Measurements from ENCODE around the gene NOTCH1.

Gene NOTCH1

DNA sequence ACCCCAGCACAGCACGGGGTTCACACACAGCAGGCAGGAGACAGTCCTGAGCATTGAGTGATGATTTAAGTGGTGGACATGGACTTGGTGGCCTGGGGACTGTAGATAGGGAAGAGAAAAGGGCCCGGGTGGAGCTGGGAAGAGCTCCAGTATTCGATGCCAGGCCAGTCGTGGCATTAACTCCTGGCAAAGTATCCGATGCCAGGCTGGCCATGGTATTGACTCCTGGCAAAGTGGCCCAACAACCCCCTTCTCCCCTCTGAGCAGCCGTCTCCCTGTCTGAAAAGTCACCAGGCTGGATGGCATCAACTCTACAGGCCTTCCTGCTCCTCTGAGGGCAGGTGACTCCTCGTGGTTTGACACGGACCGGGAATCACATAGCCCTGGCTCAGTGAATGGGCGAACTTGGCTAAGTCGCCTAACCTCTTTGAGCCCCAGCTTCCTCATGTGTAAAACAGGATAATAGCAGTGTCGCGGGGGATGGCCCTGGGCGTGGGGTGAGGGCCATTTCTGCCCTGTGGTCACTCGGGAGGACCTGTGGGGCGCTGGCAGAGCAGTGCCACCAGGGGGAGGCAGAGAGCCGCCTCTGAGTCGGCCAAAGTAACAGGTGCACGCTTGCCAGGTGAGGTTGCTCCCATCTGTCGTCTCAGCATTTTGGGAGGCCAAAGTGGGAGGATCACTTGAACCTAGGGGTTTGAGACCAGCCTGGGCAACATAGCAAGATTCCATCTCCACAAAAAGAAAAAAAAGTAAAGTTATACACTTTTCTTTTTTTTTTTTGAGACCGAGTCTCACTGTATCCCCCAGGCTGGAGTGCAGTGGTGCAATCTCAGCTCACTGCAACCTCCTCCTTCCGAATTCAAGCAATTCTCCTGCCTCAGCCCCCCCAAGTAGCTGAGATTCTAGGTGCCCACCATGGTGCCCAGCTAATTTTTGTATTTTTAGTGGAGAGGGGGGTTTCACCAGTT lies 57.3 kb downstream of the NOTCH1 start:
- Histone ChIP-seq H3K4me3 (ENCODE audit: low read length) (no peak overlapping the region), H3K36me3 (ENCODE audit: control insufficient read depth, insufficient read depth, low read length) (no peaks in the 10 kb centered on the region), H3K27ac (ENCODE audit: low read depth, low read length) (no peak overlapping the region), H3K9ac (ENCODE audit: low read length) (peak overlapping the region; percentile 2), H3K4me1 (ENCODE audit: control insufficient read depth, insufficient read depth, low read length) (no peaks in the 10 kb centered on the region), H3K27me3 (ENCODE audit: control insufficient read depth, insufficient read depth, low read length) (no peaks in the 10 kb centered on the region)

DNA sequence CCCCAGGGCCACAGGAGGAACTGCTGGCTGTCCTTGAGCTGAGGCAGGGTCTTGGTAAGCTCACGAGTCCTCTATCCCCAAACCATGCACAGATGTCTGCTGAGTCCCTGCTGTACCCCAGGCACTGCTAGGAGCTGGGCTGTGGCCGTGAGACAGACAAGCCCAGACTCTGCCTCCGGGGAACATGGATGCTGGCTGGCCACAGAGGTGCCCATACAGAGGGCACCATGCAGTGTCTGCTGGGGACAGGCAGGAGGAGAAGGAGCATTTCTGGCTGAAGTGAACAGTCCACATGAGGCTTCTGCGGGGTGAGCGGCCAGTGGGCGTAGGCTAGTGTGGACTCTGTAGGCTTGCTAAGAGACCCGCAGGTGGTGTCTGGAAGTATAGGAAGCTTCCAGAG lies 58.2 kb downstream of the NOTCH1 start:
- Histone ChIP-seq H3K27me3 (ENCODE audit: control insufficient read depth, insufficient read depth, low read length) (no peaks in the 10 kb centered on the region), H3K4me3 (ENCODE audit: low read length) (no peak overlapping the region), H3K4me1 (ENCODE audit: control insufficient read depth, insufficient read depth, low read length) (no peaks in the 10 kb centered on the region), H3K36me3 (ENCODE audit: control insufficient read depth, insufficient read depth, low read length) (no peaks in the 10 kb centered on the region), H3K27ac (ENCODE audit: low read depth, low read length) (no peak overlapping the region), H3K9ac (ENCODE audit: low read length) (no peak overlapping the region)

DNA sequence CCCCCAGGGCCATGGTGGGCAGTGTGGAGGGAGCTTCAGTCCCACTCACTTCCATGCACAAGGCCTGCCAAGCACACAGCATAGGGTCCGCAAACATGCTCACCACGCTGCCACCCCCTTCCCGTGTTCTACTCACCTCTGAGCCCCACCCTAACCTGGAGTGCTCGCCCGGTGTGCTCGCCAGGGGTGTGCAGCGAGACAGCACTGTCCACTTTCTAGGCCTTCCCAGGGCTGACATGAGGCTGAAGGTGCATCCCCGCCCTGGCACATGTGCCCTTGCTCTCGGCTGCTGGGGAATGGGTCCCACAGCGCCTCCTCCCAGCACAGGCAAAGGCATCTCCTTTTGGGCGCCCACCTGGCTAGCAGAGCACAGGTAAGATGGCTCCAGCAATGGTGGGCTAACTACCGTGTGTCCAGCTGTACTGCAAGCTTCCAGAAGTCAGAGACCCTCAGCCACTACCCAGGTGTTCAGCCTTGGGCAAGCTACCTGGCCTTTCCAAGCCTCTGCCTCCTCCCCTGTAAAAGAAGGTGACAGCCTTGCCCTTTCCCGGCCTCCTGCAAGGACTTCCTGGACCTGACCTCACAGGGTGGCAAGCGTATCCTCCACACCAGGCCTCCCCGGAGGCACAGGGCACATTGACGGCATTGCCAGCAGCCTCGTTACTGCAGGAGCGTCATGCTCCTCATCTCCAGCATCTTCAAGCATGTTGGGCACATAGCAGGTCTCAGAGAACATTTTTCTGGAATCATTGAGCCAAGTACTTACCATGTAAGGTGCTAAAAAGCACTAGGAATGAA lies 58.8 kb downstream of the NOTCH1 start:
- no peak overlapping the region for H3K9ac ChIP-seq (ENCODE audit: low read length)
- H3K36me3 ChIP-seq (ENCODE audit: control insufficient read depth, insufficient read depth, low read length), result no peaks in the 10 kb centered on the region
- H3K4me1 ChIP-seq (ENCODE audit: control insufficient read depth, insufficient read depth, low read length), result peaks cover 2% of the 10 kb centered on the region
- H3K27me3 ChIP-seq (ENCODE audit: control insufficient read depth, insufficient read depth, low read length), result no peaks in the 10 kb centered on the region
- no peak overlapping the region for H3K27ac ChIP-seq (ENCODE audit: low read depth, low read length)
- no peak overlapping the region for H3K4me3 ChIP-seq (ENCODE audit: low read length)

DNA sequence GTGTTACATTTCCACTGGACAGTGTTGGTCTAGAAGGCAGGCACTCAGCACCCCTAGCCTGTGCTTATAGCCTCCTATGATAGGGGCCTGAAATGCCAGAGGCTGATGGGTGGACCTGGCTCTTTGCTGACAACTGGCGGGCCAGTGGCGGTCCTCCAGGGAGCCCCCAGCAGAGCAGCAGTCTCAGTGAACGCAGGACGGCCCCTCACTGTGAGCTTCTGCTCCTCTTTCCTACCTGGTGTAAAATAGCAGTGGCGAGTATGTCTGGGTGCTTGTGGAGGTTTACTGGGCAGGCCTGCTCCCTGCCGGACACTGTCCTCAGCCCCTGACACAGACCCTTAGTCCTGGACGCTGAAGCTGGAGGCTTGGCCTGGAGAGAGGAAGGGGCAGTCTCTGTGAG lies 59.7 kb downstream of the NOTCH1 start:
- Histone ChIP-seq H3K27ac (ENCODE audit: low read depth, low read length) (no peak overlapping the region), H3K9ac (ENCODE audit: low read length) (no peak overlapping the region), H3K4me3 (ENCODE audit: low read length) (no peak overlapping the region), H3K4me1 (ENCODE audit: control insufficient read depth, insufficient read depth, low read length) (peaks cover 9% of the 10 kb centered on the region), H3K36me3 (ENCODE audit: control insufficient read depth, insufficient read depth, low read length) (no peaks in the 10 kb centered on the region), H3K27me3 (ENCODE audit: control insufficient read depth, insufficient read depth, low read length) (no peaks in the 10 kb centered on the region)

DNA sequence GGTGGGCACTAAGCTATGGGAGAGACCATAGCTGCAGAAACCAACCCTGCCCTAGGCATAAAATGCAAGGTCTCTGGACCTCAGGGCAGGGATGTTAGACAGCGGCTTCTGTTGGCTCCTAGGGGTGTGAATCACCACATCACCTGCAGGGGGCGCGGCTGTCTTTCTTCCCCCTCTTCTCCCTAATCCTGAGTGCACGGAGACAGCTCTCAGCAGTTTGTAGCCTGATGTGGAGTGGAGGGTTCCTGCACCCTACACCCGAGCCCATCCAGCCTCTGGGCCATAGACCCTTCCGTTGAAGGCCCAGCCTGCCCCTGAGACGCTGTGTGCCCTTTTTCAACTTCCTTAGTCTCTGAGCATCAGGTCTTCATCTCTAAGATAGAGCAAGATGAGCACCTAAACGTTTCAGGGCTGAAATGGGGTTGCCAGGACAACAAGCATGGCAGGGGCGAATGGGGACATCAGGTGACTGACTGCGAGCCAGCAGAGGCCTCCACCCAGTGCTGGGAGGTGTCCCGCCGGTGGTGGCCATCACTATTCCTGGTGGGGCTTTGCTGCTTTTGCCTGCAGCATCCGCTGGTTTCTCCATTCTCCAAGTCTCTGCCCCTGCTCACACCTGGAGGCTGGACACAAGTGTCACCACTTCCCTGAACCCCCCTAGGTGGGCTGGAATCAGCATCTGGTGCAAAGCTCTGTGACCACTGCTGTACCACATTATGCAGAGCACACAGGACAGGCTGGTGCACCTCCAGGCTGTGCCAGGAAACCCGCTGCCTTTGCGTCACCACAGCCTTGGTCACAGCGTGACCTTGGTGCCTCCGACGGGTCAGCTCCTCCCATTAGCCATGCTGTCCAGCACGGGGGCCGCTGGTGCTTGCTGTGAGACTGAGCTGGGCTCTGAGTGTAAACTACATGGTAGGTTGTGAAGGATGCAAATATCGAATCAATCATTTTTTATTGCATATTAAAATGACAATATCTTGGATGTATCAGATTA lies 60.5 kb downstream of the NOTCH1 start:
- Histone ChIP-seq H3K27me3 (ENCODE audit: control insufficient read depth, insufficient read depth, low read length) (no peaks in the 10 kb centered on the region), H3K36me3 (ENCODE audit: control insufficient read depth, insufficient read depth, low read length) (no peaks in the 10 kb centered on the region), H3K9ac (ENCODE audit: low read length) (no peak overlapping the region), H3K27ac (ENCODE audit: low read depth, low read length) (no peak overlapping the region), H3K4me3 (ENCODE audit: low read length) (no peak overlapping the region), H3K4me1 (ENCODE audit: control insufficient read depth, insufficient read depth, low read length) (peaks cover 9% of the 10 kb centered on the region)

DNA sequence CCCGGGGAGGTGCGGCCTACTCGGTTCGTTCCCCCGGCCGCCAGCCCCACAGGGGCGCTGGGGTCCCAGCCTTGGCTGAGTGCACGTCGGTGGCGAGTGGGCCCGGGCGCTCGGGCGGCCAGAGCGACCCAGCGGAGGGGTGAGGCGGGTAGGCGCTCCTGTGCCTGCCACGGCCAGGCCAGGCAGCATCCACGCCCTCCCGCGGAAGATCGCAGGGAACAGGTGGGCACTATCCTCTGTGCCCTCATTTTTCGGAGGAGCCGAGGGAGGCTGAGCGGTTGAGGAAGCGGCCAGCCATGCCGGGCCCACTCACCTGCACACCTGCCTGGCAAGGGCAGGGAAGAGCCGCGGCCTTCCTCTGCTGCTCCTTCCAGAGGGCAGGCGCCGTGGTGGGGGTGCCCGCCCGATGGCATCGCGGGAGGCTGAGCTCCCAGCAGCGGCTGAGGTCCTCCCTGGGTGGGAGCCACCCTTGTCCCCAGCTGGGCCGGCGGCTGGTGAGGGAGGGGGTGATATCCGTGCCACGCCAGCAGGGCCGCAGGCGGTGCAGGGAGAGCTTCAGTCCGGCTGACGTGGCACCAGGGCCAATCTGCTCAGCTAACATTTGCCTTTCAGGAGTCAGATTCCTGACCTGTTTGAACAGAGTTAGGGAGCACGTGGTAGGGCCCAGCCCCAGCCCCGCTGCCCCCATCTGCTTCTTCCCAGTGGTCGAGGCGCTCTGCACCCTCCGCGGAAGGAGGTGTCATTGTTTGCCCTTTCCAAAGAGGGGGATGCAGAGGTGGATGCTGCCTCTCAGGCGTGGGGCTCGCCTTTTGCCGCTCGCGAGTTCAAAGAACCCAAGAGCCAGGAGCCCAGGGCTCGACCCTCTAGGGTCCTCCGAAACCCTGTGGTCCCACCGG lies 61.4 kb downstream of the NOTCH1 start:
- Histone ChIP-seq H3K27ac (ENCODE audit: low read depth, low read length) (no peak overlapping the region), H3K27me3 (ENCODE audit: control insufficient read depth, insufficient read depth, low read length) (no peaks in the 10 kb centered on the region), H3K4me1 (ENCODE audit: control insufficient read depth, insufficient read depth, low read length) (peaks cover 9% of the 10 kb centered on the region), H3K36me3 (ENCODE audit: control insufficient read depth, insufficient read depth, low read length) (no peaks in the 10 kb centered on the region), H3K9ac (ENCODE audit: low read length) (peak overlapping the region; percentile 2), H3K4me3 (ENCODE audit: low read length) (peak overlapping the region; percentile 87)

DNA sequence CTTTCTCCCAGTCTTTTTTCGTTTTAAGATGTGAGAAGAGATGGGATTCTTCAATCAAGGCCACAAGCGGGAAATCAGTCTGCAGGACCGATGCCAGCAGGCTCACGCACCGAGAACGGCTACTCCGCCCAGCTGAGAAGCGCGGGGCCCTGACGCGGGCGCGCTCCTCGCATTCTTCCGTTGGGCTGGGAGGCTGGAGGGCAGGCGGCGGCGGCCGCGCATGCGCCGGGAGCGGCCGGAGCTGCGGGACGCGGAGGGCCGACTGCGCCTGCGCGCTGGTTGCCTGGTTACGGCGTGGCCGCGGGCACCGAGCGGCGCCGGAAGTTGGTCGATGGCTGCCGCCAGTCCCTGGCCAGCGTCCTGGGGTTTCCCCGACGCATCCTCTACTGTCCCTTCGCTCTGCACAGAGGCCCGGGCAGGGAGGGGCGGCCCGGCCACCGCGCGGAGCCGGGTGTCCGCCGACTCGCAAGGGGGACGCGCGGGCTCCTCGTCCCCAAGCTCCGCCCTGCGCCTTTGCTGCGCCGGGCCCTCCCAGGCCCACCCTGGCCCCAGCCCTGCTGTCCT lies 62.2 kb downstream of the NOTCH1 start:
- Histone ChIP-seq H3K27me3 (ENCODE audit: control insufficient read depth, insufficient read depth, low read length) (no peaks in the 10 kb centered on the region), H3K36me3 (ENCODE audit: control insufficient read depth, insufficient read depth, low read length) (no peaks in the 10 kb centered on the region), H3K4me1 (ENCODE audit: control insufficient read depth, insufficient read depth, low read length) (peaks cover 9% of the 10 kb centered on the region), H3K4me3 (ENCODE audit: low read length) (peak overlapping the region; percentile 87), H3K27ac (ENCODE audit: low read depth, low read length) (peak overlapping the region; percentile 100), H3K9ac (ENCODE audit: low read length) (peak overlapping the region; percentile 88)

DNA sequence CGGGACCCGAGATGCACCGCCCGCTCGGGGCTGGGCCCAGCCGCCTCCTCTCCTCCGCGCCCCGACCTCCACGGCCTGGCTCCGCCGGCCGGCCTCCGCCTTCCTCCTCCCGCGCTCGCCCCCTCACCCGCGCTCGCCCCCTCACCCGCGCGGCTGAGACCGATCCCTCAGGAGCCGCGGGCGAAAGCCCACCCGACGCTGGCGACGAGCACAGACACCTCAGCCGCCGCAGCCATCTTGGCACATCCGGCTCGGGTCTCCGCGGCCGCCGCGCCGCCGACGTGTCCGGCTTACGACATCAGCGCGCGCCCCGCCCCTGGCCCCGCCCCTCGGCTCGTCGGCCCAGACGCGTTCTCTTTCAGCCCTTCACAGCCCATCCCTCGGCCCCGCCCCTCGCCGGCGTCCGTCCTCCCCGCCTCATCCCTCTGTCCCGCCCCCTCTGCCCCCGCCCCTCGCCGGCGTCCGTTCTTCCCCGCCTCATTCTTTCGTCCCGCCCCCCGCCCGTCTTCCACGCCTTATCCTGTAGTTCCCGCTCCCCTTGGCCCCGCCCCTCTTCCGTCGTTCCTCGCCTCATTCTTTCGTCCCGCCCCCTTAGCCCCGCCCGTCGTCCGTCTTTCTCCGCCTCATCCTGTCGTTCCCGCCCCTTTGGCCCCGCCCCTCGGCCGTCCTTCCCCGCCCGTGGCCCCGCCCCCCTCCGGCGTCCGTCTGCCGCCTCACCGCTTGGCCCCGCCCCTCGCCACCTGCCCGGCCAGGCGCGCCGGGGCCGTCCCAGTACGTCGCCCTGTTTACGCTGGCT lies 62.9 kb downstream of the NOTCH1 start, which contains the start of gene SEC16A:
SEC16A (minus strand) TSS at position 248 of the 796 bp plus-strand sequence. CDS start 5,425 bp downstream, outside the sequence.
- Histone ChIP-seq H3K4me3 (ENCODE audit: low read length) (peak within 1 kb of the TSS; percentile 87), H3K27me3 (ENCODE audit: control insufficient read depth, insufficient read depth, low read length) (no peaks in the 10 kb centered on the region), H3K36me3 (ENCODE audit: control insufficient read depth, insufficient read depth, low read length) (no peaks in the 10 kb centered on the region), H3K4me1 (ENCODE audit: control insufficient read depth, insufficient read depth, low read length) (peaks cover 9% of the 10 kb centered on the region), H3K27ac (ENCODE audit: low read depth, low read length) (peak within 1 kb of the TSS; percentile 100), H3K9ac (ENCODE audit: low read length) (peak within 1 kb of the TSS; percentile 88)

DNA sequence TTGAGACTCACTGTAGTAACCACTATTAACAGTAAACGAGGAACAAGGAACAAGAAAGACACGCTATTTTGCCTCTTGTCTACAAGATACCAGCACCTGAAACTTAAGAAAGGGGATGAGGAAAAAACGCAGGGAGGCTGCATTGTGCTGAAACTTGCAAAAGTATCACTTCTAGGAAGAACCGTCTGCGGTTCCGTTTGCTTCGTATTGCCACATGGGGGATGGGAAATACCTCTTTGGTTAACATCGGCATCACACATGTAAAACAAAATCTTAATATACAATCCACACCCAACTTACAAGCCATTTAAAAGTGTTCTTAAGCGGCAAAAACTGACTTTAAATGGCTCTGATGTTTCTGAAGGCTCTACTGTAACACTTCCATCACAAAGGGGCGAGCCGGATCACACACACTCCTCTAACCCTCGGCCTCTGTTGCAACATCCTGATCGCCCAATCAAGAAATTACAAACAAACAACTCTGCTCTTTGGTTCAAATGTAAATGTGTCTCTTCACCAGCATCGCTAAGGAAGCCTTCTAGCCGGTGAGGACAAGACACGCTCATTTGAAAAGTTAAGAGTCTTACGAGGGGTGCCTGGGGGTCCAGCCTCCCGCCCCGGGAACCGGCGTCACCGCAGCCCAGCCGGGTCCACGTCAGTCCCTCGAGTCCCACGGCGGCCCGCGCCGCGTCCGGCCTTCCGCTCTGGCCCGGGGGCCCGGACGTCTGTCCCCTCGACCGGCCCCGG lies 63.6 kb downstream of the NOTCH1 start:
- H3K27me3 ChIP-seq (ENCODE audit: control insufficient read depth, insufficient read depth, low read length), result no peaks in the 10 kb centered on the region
- H3K27ac ChIP-seq (ENCODE audit: low read depth, low read length), result peak overlapping the region; percentile 92
- H3K36me3 ChIP-seq (ENCODE audit: control insufficient read depth, insufficient read depth, low read length), result peaks cover 3% of the 10 kb centered on the region
- H3K4me3 ChIP-seq (ENCODE audit: low read length), result peak overlapping the region; percentile 75
- H3K4me1 ChIP-seq (ENCODE audit: control insufficient read depth, insufficient read depth, low read length), result peaks cover 9% of the 10 kb centered on the region
- H3K9ac ChIP-seq (ENCODE audit: low read length), result peak overlapping the region; percentile 80

DNA sequence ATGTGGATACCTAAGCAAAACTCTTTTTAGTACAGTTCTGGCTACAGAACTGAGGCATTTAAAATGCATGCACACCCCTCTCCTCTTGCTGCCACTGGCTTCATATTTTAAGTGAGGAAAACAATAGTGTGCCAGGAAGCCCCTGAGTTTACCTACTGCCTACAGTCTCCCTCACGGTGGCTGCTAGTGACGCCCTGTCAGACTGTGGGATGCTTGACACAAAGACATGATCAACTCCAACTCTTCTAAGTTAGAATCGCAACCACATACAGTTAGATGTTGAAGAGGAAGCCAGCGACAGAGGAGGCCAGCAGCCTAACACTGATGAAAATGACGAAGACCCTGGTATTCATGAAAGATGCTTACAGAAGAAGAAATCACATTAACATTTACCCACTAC lies 64.3 kb downstream of the NOTCH1 start:
- Histone ChIP-seq H3K9ac (ENCODE audit: low read length) (no peak overlapping the region), H3K4me1 (ENCODE audit: control insufficient read depth, insufficient read depth, low read length) (peaks cover 9% of the 10 kb centered on the region), H3K4me3 (ENCODE audit: low read length) (peak overlapping the region; percentile 75), H3K36me3 (ENCODE audit: control insufficient read depth, insufficient read depth, low read length) (peaks cover 9% of the 10 kb centered on the region), H3K27me3 (ENCODE audit: control insufficient read depth, insufficient read depth, low read length) (no peaks in the 10 kb centered on the region), H3K27ac (ENCODE audit: low read depth, low read length) (peak overlapping the region; percentile 92)
